ENCODE measurements around the gene CACNG1.

GRCh38 chr17:67041941-67042899, 2.1 kb upstream of the CACNG1 start:
- TF ChIP-seq CTCF (IDR thresholded peaks at IDR 0.05; ENCODE audit: low read depth, low read length) (no peak), POLR2A (IDR thresholded peaks at IDR 0.05; ENCODE audit: extremely low read depth, insufficient read length) (no peak), MYC (IDR thresholded peaks at IDR 0.05; ENCODE audit: low read depth, low read length) (no peak)
